SK-N-SH treated with all-trans-retinoic acid at 6 μM for 48 hours (cell line): ENCODE data around the gene OLFML2A.

Experiments
- ATAC-seq: fragments of 200-7000 bp; cut with Tn5 transposase; 3 replicates; pipeline ENCODE4 v1.9.1; 2020; ENCODE audit warnings: mild to moderate bottlenecking, moderate library complexity
- ARNTL ChIP-seq: fragments of 450-650 bp; formaldehyde crosslinking; IDR thresholded peaks from 2 replicates; pipeline ENCODE4 v1.5.0; 2020; ENCODE audit warnings: low read depth, mild to moderate bottlenecking, moderate library complexity, borderline replicate concordance
- BACH2 ChIP-seq: fragments of 250-450 bp; sonication (Bioruptor Pico); IDR thresholded peaks from 2 replicates; pipeline ENCODE4 v1.9.0; 2021; ENCODE audit warnings: mild to moderate bottlenecking, borderline replicate concordance
- CREB5 ChIP-seq: fragments of 250-450 bp; sonication (Bioruptor Pico); IDR thresholded peaks from 2 replicates; pipeline ENCODE4 v1.5.1; 2020; ENCODE audit warnings: low read depth, mild to moderate bottlenecking, moderate library complexity
- CSDC2 ChIP-seq: fragments of 250-450 bp; sonication (Bioruptor Pico); IDR thresholded peaks from 2 replicates; pipeline ENCODE4 v1.5.0; 2020; ENCODE audit warnings: mild to moderate bottlenecking, moderate library complexity
- CSRNP3 ChIP-seq: fragments of 250-450 bp; sonication (Bioruptor Pico); IDR thresholded peaks from 2 replicates; pipeline ENCODE4 v1.5.1; 2021; ENCODE audit warnings: mild to moderate bottlenecking, moderate library complexity
- ESRRG ChIP-seq: fragments of 250-450 bp; sonication (Bioruptor Pico); IDR thresholded peaks from 2 replicates; pipeline ENCODE4 v1.6.1; 2021; ENCODE audit warnings: mild to moderate bottlenecking
- GLIS3 ChIP-seq: fragments of 250-450 bp; sonication (Bioruptor Pico); IDR thresholded peaks from 2 replicates; pipeline ENCODE4 v1.5.0; 2020; ENCODE audit warnings: mild to moderate bottlenecking, moderate library complexity
- ISL1 ChIP-seq: fragments of 250-450 bp; sonication (Bioruptor Pico); IDR thresholded peaks from 2 replicates; pipeline ENCODE4 v2.1.2; 2022; ENCODE audit warnings: mild to moderate bottlenecking, moderate library complexity
- OSR1 ChIP-seq: fragments of 250-450 bp; sonication (Bioruptor Pico); IDR thresholded peaks from 2 replicates; pipeline ENCODE4 v1.8.0; 2022; ENCODE audit warnings: moderate library complexity, mild to moderate bottlenecking, inconsistent platforms
- PATZ1 ChIP-seq: fragments of 250-450 bp; sonication (Bioruptor Pico); IDR thresholded peaks from 2 replicates; pipeline ENCODE4 v1.8.0; 2020; ENCODE audit warnings: mild to moderate bottlenecking, moderate library complexity, borderline replicate concordance
- POU6F1 ChIP-seq: fragments of 250-450 bp; sonication (Bioruptor Pico); IDR thresholded peaks from 2 replicates; pipeline ENCODE4 v1.8.0; 2021; ENCODE audit warnings: low read depth, mild to moderate bottlenecking, moderate library complexity, borderline replicate concordance
- PPARA ChIP-seq: fragments of 250-450 bp; sonication (Bioruptor Pico); IDR thresholded peaks from 2 replicates; pipeline ENCODE4 v1.5.0; 2020; ENCODE audit warnings: mild to moderate bottlenecking, borderline replicate concordance
- RARB ChIP-seq: fragments of 250-450 bp; sonication (Bioruptor Pico); IDR thresholded peaks from 2 replicates; pipeline ENCODE4 v1.8.0; 2021; ENCODE audit warnings: mild to moderate bottlenecking, moderate library complexity
- TCF4 ChIP-seq: fragments of 250-450 bp; sonication (Bioruptor Pico); IDR thresholded peaks from 2 replicates; pipeline ENCODE4 v1.8.0; 2021; ENCODE audit warnings: mild to moderate bottlenecking, moderate library complexity, borderline replicate concordance
- TOX ChIP-seq: fragments of 250-450 bp; sonication (Bioruptor Pico); IDR thresholded peaks from 2 replicates; pipeline ENCODE4 v1.8.0; 2021; ENCODE audit warnings: mild to moderate bottlenecking, moderate library complexity, borderline replicate concordance
- TSHZ2 ChIP-seq: fragments of 250-450 bp; sonication (Bioruptor Pico); IDR thresholded peaks from 2 replicates; pipeline ENCODE4 v1.5.0; 2020; ENCODE audit warnings: mild to moderate bottlenecking, moderate library complexity
- ZC3H10 ChIP-seq: fragments of 250-450 bp; sonication (Bioruptor Pico); IDR thresholded peaks from 2 replicates; pipeline ENCODE4 v1.5.1; 2021; ENCODE audit warnings: mild to moderate bottlenecking, moderate library complexity
- ZFP3 ChIP-seq: fragments of 250-450 bp; sonication (Bioruptor Pico); IDR thresholded peaks from 2 replicates; pipeline ENCODE4 v1.5.0; 2020; ENCODE audit warnings: mild to moderate bottlenecking, moderate library complexity
- ZFP30 ChIP-seq: fragments of 450-650 bp; formaldehyde crosslinking; IDR thresholded peaks from 2 replicates; pipeline ENCODE4 v1.5.0; 2022; ENCODE audit warnings: mild to moderate bottlenecking, moderate library complexity
- ZNF70 ChIP-seq: fragments of 450-650 bp; formaldehyde crosslinking; IDR thresholded peaks from 2 replicates; pipeline ENCODE4 v1.5.0; 2020; ENCODE audit warnings: mild to moderate bottlenecking, moderate library complexity
- ZNF8 ChIP-seq: fragments of 450-650 bp; formaldehyde crosslinking; IDR thresholded peaks from 2 replicates; pipeline ENCODE4 v1.5.0; 2020; ENCODE audit warnings: mild to moderate bottlenecking, moderate library complexity

OLFML2A gene

GRCh38 chr9:124784509-124784908 lies 7.6 kb downstream of the OLFML2A start:
- TF ChIP-seq CSDC2 (CRISPR knock-in tag), result no peak
- no peak for TF ChIP-seq TSHZ2 (CRISPR knock-in tag)
- no peak for TF ChIP-seq RARB (CRISPR knock-in tag)
- no peak for TF ChIP-seq POU6F1 (CRISPR knock-in tag)
- no peak for TF ChIP-seq ZFP30 (CRISPR knock-in tag)
- no peak for TF ChIP-seq TOX (CRISPR knock-in tag)
- no peak for TF ChIP-seq ARNTL
- no peak for TF ChIP-seq ZC3H10 (CRISPR knock-in tag)
- no peak for TF ChIP-seq OSR1
- TF ChIP-seq PATZ1 (CRISPR knock-in tag), result no peak
- TF ChIP-seq ZNF8 (CRISPR knock-in tag), result no peak
- no peak for TF ChIP-seq ZFP3
- no peak for TF ChIP-seq CSRNP3 (CRISPR knock-in tag)
- ATAC-seq, result no peak; the same call in 1 of the 3 replicates

GRCh38 chr9:124786881-124787573 lies 10.1 kb downstream of the OLFML2A start:
- no peak for ATAC-seq
- TF ChIP-seq CSDC2 (CRISPR knock-in tag) (no peak), ZNF70 (CRISPR knock-in tag) (no peak), ISL1 (no peak), TSHZ2 (CRISPR knock-in tag) (no peak), OSR1 (no peak), BACH2 (CRISPR knock-in tag) (no peak), PATZ1 (CRISPR knock-in tag) (no peak), ZNF8 (CRISPR knock-in tag) (no peak), TOX (CRISPR knock-in tag) (no peak), CREB5 (CRISPR knock-in tag) (no peak), ESRRG (CRISPR knock-in tag) (no peak), TCF4 (CRISPR knock-in tag) (no peak), ZC3H10 (CRISPR knock-in tag) (no peak), GLIS3 (no peak), CSRNP3 (CRISPR knock-in tag) (no peak), ZFP3 (no peak), RARB (CRISPR knock-in tag) (no peak), ZFP30 (CRISPR knock-in tag) (no peak), PPARA (CRISPR knock-in tag) (no peak)
- TF ChIP-seq, all 23 proteins: peak for 0
